HEK293T (cell line): ENCODE measurements around the gene RBM20.
"Not testable (repeated sequence)": the region's sequence is repeated elsewhere in the genome, so short reads cannot be mapped to it uniquely, and the experiment has no call there.

Source experiments
- CTCF ChIA-PET: fragments of 350-600 bp; formaldehyde crosslinking; extraction: SDS; loops from one replicate; lab custom pipeline; 2021; ENCODE audit warnings: antibody characterized with exemption, inconsistent platforms; lab: Yijun Ruan, JAX
- POLR2A ChIA-PET: fragments of 350-600 bp; formaldehyde crosslinking; extraction: SDS; loops from one replicate; lab custom pipeline; 2020; ENCODE audit warnings: antibody characterized with exemption, inconsistent platforms; lab: Yijun Ruan, JAX
- DNase-seq: peaks from one replicate; pipeline ENCODE4 v3.0.0; 2012; ENCODE audit warnings: mixed read lengths; ENCODE audit errors: extremely low spot score
- ARNT ChIP-seq: fragments of 450-650 bp; IDR thresholded peaks from 2 replicates; pipeline ENCODE4 v1.6.1; 2017; ENCODE audit warnings: mild to moderate bottlenecking
- BHLHE40 ChIP-seq: fragments of 450-650 bp; IDR thresholded peaks from 2 replicates; pipeline ENCODE4 v1.6.1; 2016; ENCODE audit warnings: mild to moderate bottlenecking, moderate library complexity, borderline replicate concordance
- CTBP1 ChIP-seq: fragments of 450-650 bp; IDR thresholded peaks from 2 replicates; pipeline ENCODE4 v1.6.1; 2016; ENCODE audit warnings: borderline replicate concordance
- ELF4 ChIP-seq: fragments of 450-650 bp; IDR thresholded peaks from 2 replicates; pipeline ENCODE4 v1.6.1; 2017; ENCODE audit warnings: antibody characterized with exemption
- FOXA1 ChIP-seq: fragments of 450-650 bp; IDR thresholded peaks from 2 replicates; pipeline ENCODE4 v1.6.1; 2016; ENCODE audit warnings: mild to moderate bottlenecking
- FOXK2 ChIP-seq: fragments of 450-650 bp; IDR thresholded peaks from 2 replicates; pipeline ENCODE4 v1.6.1; 2016; ENCODE audit warnings: mild to moderate bottlenecking
- FOXM1 ChIP-seq: fragments of 450-650 bp; IDR thresholded peaks from 2 replicates; pipeline ENCODE4 v1.6.1; 2017; ENCODE audit warnings: mild to moderate bottlenecking, borderline replicate concordance
- HDGF ChIP-seq: fragments of 450-650 bp; IDR thresholded peaks from 2 replicates; pipeline ENCODE4 v1.6.1; 2017; ENCODE audit warnings: antibody characterized with exemption, borderline replicate concordance
- L3MBTL2 ChIP-seq: fragments of 450-650 bp; conservative IDR thresholded peaks from 2 replicates; pipeline ENCODE4 v1.6.1; 2016; ENCODE audit warnings: mild to moderate bottlenecking
- LEF1 ChIP-seq: fragments of 450-650 bp; IDR thresholded peaks from 2 replicates; pipeline ENCODE4 v1.6.1; 2017; ENCODE audit warnings: mild to moderate bottlenecking, borderline replicate concordance
- NFRKB ChIP-seq: fragments of 450-650 bp; IDR thresholded peaks from 2 replicates; pipeline ENCODE4 v1.6.1; 2016; ENCODE audit warnings: mild to moderate bottlenecking, moderate library complexity
- SP1 ChIP-seq: fragments of 450-650 bp; IDR thresholded peaks from 2 replicates; pipeline ENCODE4 v1.6.1; 2017
- SUZ12 ChIP-seq: fragments of 450-650 bp; IDR thresholded peaks from 2 replicates; pipeline ENCODE4 v1.6.1; 2016; ENCODE audit warnings: mild to moderate bottlenecking
- TARDBP ChIP-seq: fragments of 450-650 bp; IDR thresholded peaks from 2 replicates; pipeline ENCODE4 v1.6.1; 2016
- ZNF384 ChIP-seq: fragments of 450-650 bp; IDR thresholded peaks from 2 replicates; pipeline ENCODE4 v1.6.1; 2016
- TF ChIP-seq, protein P1 (sequence below): fragments of 450-650 bp; IDR thresholded peaks from 2 replicates; pipeline ENCODE4 v1.6.1; 2016

RBM20 gene

GRCh38 chr10:110610308-110610774, 33.8 kb upstream of the RBM20 start:
- ChIA-PET CTCF (interaction anchor here (0.5 to 1.8 kb wide), 8 partner anchors 10 to 400 kb away, joined by 3 to 11 read pairs (median 3); no protein-coding TSS in a partner anchor), POLR2A (no interaction called here)
- DNase-seq = peak; percentile 76
- TF ChIP-seq, protein P1, sequence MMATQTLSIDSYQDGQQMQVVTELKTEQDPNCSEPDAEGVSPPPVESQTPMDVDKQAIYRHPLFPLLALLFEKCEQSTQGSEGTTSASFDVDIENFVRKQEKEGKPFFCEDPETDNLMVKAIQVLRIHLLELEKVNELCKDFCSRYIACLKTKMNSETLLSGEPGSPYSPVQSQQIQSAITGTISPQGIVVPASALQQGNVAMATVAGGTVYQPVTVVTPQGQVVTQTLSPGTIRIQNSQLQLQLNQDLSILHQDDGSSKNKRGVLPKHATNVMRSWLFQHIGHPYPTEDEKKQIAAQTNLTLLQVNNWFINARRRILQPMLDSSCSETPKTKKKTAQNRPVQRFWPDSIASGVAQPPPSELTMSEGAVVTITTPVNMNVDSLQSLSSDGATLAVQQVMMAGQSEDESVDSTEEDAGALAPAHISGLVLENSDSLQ = no peak
- TF ChIP-seq CTBP1 = no peak
- no peak for TF ChIP-seq ELF4

DNA sequence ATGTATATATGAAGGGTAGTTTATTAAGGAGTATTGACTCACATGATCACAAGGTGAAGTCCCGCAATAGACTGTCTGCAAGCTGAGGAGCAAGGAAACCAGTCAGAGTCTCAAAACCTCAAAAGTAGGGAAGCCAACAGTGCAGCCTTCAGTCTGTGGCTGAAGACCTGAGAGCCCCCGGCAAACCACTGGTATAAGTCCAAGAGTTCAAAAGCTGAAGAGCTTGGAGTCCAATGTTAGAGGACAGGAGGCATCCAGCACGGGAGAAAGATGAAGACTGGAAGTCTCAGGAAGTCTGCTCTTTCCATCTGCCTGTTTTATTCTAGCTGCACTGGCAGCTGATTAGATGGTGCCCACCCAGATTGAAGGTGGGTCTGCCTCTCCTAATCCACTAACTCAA, 33.4 kb upstream of the RBM20 start:
- POLR2A ChIA-PET, DNase-seq: not testable (repeated sequence)
- CTCF ChIA-PET = interaction anchor here (0.9 to 1.8 kb wide), 7 partner anchors 10 to 90 kb away, joined by 3 to 11 read pairs (median 3); no protein-coding TSS in a partner anchor

- CTCF ChIA-PET = no interaction called here
- POLR2A ChIA-PET = no interaction called here
- DNase-seq = no peak
- TF ChIP-seq ARNT (no peak), L3MBTL2 (no peak), LEF1 (no peak), FOXM1 (no peak)
Measured at GRCh38 chr10:110612087-110612486, 32.0 kb upstream of the RBM20 start.

DNA sequence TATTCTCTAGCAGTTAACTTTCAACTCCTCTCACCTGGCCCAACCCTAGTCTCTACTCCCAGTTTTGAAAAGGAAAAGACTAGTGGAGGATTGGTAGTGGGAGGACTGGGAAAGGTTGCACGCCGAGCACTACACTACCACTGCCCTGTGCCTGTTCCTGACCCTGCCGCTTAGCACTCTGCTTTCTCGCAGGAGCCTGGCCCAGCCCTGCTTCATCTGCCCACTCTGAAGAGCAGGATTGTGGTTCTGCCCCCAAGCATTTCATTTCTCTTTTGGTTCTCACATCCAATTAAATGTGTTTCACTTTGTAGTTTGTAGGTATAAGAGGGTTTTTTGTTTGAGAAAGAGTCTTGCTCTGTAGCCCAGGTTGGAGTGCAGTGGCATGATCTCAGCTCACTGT, 31.5 kb upstream of the RBM20 start:
- DNase-seq = no peak
- POLR2A ChIA-PET = no interaction called here
- CTCF ChIA-PET = no interaction called here
- no peak for TF ChIP-seq ARNT
- TF ChIP-seq FOXM1 = no peak
- no peak for TF ChIP-seq CTBP1
- TF ChIP-seq ZNF384 = no peak
- no peak for TF ChIP-seq LEF1
- no peak for TF ChIP-seq ELF4
- no peak for TF ChIP-seq FOXA1
- TF ChIP-seq L3MBTL2 = no peak
- TF ChIP-seq HDGF = no peak
- no peak for TF ChIP-seq SP1
- TF ChIP-seq SUZ12 = no peak
- TF ChIP-seq TARDBP = no peak
- TF ChIP-seq FOXK2 = no peak
- TF ChIP-seq BHLHE40 = no peak
- no peak for TF ChIP-seq NFRKB

DNA sequence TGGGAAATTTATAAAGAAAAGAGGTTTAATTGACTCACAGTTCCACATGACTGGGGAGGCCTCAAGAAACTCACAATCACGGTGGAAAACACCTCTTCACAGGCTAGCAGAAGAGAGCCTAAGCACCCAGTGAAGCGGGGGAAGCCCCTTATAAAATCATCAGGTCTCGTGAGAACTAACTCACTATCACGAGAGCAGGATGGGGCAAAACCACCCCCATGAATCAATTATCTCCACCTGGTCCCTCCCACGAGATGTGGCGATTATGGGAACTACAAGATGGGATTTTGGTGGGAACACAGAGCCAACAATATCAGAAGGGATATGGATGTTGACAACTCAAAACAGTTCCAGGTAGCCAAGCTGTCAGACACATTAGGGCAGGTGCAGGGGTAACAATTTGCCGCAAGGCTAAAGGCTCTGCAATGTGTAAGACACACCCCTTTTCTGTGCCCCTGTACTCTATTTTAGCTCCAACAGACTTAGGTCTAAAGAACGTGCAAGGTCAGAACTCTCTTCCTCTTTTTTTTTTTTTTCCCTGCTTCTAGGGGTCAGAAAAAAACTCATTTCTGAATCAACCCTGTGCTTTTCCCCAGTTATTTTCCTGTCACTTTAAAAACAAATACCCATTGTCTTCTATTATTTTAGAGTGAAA, 30.7 kb upstream of the RBM20 start:
- no peak for DNase-seq
- TF ChIP-seq ELF4 (no peak), FOXK2 (no peak), ZNF384 (no peak), LEF1 (no peak), BHLHE40 (no peak), FOXA1 (no peak), SUZ12 (no peak), L3MBTL2 (no peak)
- TF ChIP-seq, protein P1 = no peak
- POLR2A ChIA-PET = no interaction called here
- CTCF ChIA-PET = no interaction called here

DNA sequence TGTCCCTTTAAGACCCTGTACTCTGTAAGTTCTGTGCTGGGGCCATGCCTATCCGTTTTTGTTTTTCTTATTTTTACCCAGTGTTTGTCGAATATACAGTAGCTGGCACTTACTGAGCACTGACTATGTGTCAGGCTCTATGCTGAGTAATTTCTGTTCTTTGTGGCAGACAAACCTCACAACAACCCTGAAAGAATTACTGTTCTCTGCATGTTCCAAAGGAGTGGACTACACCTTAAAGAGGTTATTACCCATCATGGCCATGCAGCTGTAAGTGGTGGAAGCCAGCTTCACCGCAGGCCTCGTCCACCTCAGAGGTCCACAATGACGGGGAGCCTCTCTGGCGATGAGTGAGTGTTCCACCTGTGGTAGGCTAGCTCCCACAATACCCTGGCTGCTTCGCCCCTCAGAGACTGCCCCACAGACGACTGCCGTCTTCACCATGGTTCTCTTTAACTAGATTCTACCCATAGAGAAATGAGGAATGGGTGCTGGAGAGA, 30.1 kb upstream of the RBM20 start:
- DNase-seq = no peak
- CTCF ChIA-PET = interaction anchor here (0.5 to 1.6 kb wide), 2 partner anchors 67 to 109 kb away, joined by 4 to 12 read pairs; no protein-coding TSS in a partner anchor
- POLR2A ChIA-PET = no interaction called here
- TF ChIP-seq L3MBTL2 (no peak), TARDBP (no peak), SP1 (no peak), HDGF (no peak), ELF4 (no peak), FOXA1 (no peak)

DNA sequence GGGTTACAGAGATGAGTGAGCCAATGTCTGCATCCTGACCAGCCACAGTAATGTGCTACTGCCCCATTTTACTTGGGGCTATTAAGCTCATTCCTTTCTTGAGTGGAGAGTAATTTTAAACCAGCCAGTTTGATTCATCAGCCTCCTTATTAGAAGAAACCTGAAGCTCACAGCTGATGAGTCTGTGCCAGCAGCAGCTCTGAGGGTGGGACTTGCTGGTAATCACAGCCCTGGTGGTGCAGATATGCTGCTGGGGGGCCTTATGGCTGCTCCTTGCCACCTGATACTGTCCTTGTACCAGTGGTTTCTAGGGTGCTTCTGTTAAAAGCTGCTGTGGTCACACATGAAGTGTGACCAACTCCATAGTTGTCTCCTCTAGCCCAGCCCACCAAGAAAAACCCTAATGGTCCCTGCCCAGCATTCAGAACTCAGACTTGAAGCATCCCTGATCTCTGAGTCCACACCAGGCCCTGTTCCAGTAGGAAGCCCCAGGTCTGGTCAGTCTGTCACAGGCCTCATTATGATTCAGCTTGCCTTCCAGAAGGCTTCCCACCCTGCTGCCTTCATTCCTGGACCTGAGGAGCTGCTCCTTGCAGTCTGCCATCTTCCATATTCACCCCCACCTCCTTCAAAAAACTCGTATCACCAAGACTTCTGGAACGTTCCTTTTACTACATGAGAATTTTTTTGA, 28.9 kb upstream of the RBM20 start:
- TF ChIP-seq HDGF (no peak), CTBP1 (no peak), ZNF384 (no peak), LEF1 (no peak), L3MBTL2 (no peak), TARDBP (no peak), SP1 (no peak), FOXA1 (no peak)
- ChIA-PET POLR2A (no interaction called here), CTCF (interaction anchor here (1.6 kb wide), 1 partner anchor 66 kb away, joined by 4 read pairs; no protein-coding TSS in a partner anchor)
- no peak for DNase-seq
